AG04450 (cell line): Measurements from ENCODE around the gene BBS12. TPM values are rescaled to one million over a fixed set of nuclear protein-coding genes. Genes with fewer than 3 reads are reported as not detected.

Experiments used
- CTCF ChIA-PET: fragments of 300-600, 350-600 bp; formaldehyde crosslinking; extraction: SDS; loops from one replicate; lab custom pipeline; 2022; ENCODE audit warnings: antibody characterized with exemption, inconsistent platforms; lab: Charles Lee
- POLR2A ChIA-PET: fragments of 350-600 bp; formaldehyde crosslinking; extraction: SDS; loops from one replicate; lab custom pipeline; 2021; ENCODE audit warnings: antibody characterized with exemption, inconsistent platforms; lab: Yijun Ruan, JAX
- DNase-seq: peaks from one replicate; pipeline ENCODE4 v3.0.0-alpha.2; 2011; ENCODE audit warnings: low read depth, low spot score
- H3K27ac ChIP-seq: one replicate; pipeline ENCODE4 v1.5.1; 2012; ENCODE audit warnings: low read depth, low read length, control low read depth
- H3K27me3 ChIP-seq: one replicate; pipeline ENCODE4 v1.6.0; 2012; ENCODE audit warnings: low read length; ENCODE audit not compliant: control insufficient read depth, insufficient read depth
- H3K4me3 ChIP-seq: 2 replicates; pipeline ENCODE4 v1.5.1; 2011; ENCODE audit warnings: mild to moderate bottlenecking, low read depth, low read length, control low read depth
- H3K9me3 ChIP-seq: 2 replicates; pipeline ENCODE4 v1.5.1; 2012; ENCODE audit warnings: low read length; ENCODE audit not compliant: control insufficient read depth, insufficient read depth
- CTCF ChIP-seq: IDR thresholded peaks from 2 replicates; pipeline ENCODE4 v1.5.1; 2011; ENCODE audit warnings: low read depth, low read length, control low read depth, inconsistent platforms
- polyA plus RNA-seq: library from polyadenylated mRNA; depleted of rRNA; stranded (reverse); fragments of >200 nt; gene quantifications from 2 replicates; pipeline ENCODE4 v1.2.3, GENCODE V29; 2011

BBS12 gene
- polyA plus RNA-seq, 1 experiment = 3.2 TPM

- DNase-seq = no peak
- no peaks in the 10 kb centered on the region for H3K9me3 ChIP-seq
- ChIA-PET CTCF (interaction anchor here (0.9 to 4.9 kb wide), 12 partner anchors 13 to 419 kb away, joined by 3 to 65 read pairs (median 5); partner anchors contain the start of gene BBS12), POLR2A (no interaction called here)
- no peak overlapping the region for H3K27ac ChIP-seq
- no peaks in the 10 kb centered on the region for H3K27me3 ChIP-seq
- no peak for TF ChIP-seq CTCF
- no peak overlapping the region for H3K4me3 ChIP-seq
Measured at GRCh38 chr4:122718281-122718680, 14.2 kb upstream of the BBS12 start.

GRCh38 chr4:122722256-122722655 is 10.2 kb upstream of the BBS12 start:
- Histone ChIP-seq H3K27me3 (no peaks in the 10 kb centered on the region), H3K4me3 (no peak overlapping the region), H3K27ac (no peak overlapping the region), H3K9me3 (no peaks in the 10 kb centered on the region)
- ChIA-PET POLR2A (no interaction called here), CTCF (interaction anchor here (3.4 kb wide), 1 partner anchor 192 kb away, joined by 13 read pairs; no protein-coding TSS in a partner anchor)
- no peak for TF ChIP-seq CTCF
- DNase-seq = no peak

- Histone ChIP-seq H3K27ac (no peak overlapping the region), H3K4me3 (no peak overlapping the region), H3K27me3 (no peaks in the 10 kb centered on the region), H3K9me3 (no peaks in the 10 kb centered on the region)
- DNase-seq = no peak
- CTCF ChIA-PET = interaction anchor here (4.6 kb wide), 1 partner anchor 12 kb away, joined by 45 read pairs; no protein-coding TSS in a partner anchor
- POLR2A ChIA-PET = no interaction called here
- no peak for TF ChIP-seq CTCF
Measured at GRCh38 chr4:122728856-122729255, 3.6 kb upstream of the BBS12 start.

GRCh38 chr4:122731676-122732075 is 828 bp upstream of the BBS12 start:
- no peak for TF ChIP-seq CTCF
- Histone ChIP-seq H3K4me3 (no peak overlapping the region; the same call in 1 of the 2 replicates), H3K27ac (no peak overlapping the region), H3K9me3 (no peaks in the 10 kb centered on the region), H3K27me3 (no peaks in the 10 kb centered on the region)
- no peak for DNase-seq
- ChIA-PET POLR2A (interaction anchor here (0.5 to 1.3 kb wide), 4 partner anchors 24 to 191 kb away, joined by 4 to 5 read pairs (median 4); partner anchors contain the start of gene NUDT6), CTCF (interaction anchor here (0.7 to 4.6 kb wide), 10 partner anchors 13 to 199 kb away, joined by 3 to 45 read pairs (median 4); no protein-coding TSS in a partner anchor)

- Histone ChIP-seq H3K9me3 (no peaks in the 10 kb centered on the region), H3K4me3 (peak overlapping the region; percentile 79), H3K27me3 (no peaks in the 10 kb centered on the region), H3K27ac (no peak overlapping the region)
- POLR2A ChIA-PET = no interaction called here
- TF ChIP-seq CTCF = no peak
- no peak for DNase-seq
- CTCF ChIA-PET = interaction anchor here (3.7 kb wide), 1 partner anchor 181 kb away, joined by 37 read pairs; no protein-coding TSS in a partner anchor
Measured at GRCh38 chr4:122733787-122734120, 1.2 kb downstream of the BBS12 start.
